ENCODE results near the gene AGPAT2.
A peak's percentile ranks its signal among the peaks of the same experiment; 100 is the strongest.

The AGPAT2 gene

DNA sequence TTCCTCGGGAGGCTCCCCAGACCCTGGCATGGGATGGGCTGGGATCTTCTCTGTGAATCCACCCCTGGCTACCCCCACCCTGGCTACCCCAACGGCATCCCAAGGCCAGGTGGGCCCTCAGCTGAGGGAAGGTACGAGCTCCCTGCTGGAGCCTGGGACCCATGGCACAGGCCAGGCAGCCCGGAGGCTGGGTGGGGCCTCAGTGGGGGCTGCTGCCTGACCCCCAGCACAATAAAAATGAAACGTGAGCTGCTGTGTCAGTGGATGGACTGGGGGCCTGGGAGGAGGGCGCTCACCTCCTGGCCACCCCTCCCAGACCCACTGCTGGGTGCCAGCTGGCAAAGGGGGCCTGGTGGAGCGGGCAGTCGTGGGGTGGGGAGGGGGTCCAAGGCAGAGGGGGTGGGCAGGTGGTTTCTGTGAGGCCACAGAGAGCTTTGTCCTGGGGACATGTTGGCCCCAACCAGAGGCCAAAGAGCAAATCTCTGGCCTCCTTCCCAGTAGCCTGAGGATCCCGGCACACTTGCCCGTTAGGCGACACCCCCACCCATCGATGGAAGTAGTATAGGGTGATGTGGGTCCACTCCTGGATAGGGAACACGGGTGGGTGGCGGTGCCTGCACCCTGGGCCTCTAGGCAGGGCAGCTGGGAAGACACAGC is 14.7 kb downstream of the AGPAT2 start:
- DNase-seq = no peak

DNA sequence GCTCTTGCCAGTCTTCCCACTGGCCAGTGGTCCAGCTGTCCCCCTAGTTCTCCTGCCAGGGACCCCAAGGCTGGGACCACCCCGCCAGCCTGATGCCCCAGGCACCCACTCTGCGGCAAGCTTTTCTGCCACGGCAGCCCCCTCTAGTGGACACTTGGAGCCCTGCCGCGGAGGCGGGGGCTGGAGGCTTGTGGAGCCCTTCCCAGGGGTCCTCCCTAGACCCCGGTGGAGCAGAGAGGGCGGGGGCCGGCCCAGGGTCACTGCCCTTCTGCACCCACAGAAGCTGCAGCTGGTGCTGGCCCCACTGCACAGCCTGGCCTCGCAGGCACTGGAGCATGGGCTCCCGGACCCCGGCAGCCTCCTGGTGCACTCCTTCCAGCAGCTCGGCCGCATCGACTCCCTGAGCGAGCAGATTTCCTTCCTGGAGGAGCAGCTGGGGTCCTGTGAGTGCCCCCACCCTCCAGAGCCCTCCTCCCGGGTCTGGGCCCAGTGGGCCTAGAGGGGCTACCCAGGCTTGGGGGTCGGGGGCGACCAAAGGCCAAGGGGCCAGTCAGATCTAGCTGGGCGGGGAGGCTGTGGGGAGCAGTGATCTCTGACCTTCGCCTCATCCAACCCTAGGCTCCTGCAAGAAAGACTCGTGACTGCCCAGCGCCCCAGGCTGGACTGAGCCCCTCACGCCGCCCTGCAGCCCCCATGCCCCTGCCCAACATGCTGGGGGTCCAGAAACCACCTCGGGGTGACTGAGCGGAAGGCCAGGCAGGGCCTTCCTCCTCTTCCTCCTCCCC is 15.4 kb downstream of the AGPAT2 start:
- DNase-seq = peak; percentile 50

GRCh38 chr9:136671254-136671614 is 16.0 kb downstream of the AGPAT2 start:
- DNase-seq = no peak

DNA sequence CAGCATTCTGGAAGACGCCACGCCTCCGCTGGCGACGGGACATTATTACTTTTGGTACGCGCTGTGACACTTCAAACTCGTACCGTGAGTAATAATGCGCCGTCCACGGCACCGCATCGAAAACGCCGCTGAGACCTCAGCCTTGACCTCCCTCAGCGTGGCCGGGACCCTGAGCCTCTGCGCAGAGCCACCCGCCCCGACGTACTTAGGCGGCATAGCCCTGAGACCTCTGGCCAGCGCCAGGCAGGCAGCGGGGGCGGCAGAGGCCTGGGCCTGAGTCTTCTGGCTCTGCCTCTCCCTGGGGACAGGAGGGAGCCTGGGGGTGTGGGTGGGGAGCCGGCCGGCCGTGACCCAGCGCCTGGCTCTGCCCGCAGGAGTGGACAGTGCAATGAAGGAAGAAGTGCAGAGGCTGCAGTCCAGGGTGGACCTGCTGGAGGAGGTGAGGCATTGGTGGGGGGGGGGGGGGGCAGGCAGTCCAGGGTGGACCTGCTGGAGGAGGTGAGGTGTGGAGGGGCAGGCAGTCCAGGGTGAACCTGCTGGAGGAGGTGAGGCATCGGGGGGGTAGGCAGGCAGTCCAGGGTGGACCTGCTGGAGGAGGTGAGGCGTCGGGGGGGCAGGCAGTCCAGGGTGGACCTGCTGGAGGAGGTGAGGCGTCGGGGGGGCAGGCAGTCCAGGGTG is 16.5 kb downstream of the AGPAT2 start:
- DNase-seq = no peak

DNA sequence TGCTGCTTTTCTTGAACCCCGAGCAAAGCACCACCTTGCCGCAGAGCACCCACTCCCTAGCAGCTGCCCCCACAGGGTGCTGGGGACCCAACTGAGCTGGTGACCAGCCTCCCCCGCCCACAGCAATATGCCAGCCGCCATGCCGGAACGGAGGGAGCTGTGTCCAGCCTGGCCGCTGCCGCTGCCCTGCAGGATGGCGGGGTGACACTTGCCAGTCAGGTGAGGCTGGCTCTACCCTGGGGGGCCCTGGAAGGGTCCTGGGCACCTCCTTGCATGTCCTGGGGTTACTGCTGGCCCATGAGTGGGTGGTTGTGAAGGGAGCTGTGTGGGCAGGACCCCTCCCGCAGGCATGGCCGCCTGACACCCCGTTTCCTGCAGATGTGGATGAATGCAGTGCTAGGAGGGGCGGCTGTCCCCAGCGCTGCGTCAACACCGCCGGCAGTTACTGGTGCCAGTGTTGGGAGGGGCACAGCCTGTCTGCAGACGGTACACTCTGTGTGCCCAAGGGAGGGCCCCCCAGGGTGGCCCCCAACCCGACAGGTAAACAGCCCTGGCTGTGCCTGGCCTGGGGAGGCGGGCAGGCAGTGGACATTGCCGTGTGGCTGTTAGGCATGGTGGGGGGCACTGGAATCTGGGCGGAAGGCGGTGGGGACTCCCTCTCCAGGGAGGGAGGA is 17.3 kb downstream of the AGPAT2 start:
- DNase-seq = no peak

DNA sequence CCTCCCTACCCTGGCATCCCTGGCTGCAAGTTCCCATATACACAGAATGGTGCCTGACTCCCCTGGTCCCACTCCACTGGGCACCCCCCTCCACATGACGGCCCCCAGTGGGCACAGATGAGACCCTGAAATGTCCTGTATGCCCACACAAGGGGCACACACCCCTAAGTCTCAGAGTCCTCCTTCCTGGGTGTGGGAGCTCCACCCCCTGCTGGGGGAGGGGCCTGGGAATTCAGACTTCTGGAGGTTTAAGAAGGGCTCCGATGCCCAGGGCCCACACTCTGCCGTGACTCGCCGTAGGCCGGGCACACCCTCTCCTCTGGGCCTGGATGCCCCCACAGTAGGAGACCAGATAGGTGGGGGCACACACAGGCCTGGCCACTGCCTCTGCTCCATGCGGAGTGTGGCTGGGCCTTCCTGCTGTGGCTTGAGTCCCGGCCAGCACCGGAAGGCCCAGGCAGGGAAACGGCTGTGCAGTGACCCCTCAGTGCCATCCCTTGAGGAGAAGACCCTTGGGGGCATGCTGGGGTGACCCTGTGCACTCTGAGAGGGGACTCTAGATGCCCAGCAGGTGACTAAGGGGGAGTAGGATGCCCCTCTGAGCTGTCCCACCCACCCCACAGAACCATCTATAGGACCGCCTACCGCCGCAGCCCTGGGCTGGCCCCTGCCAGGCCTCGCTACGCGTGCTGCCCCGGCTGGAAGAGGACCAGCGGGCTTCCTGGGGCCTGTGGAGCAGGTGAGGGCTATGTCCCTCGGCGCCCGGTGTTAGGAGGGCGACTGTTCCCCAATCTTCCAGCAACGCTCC is 18.1 kb downstream of the AGPAT2 start:
- DNase-seq = no peak

GRCh38 chr9:136667940-136668760 is 19.1 kb downstream of the AGPAT2 start:
- no peak for DNase-seq

DNA sequence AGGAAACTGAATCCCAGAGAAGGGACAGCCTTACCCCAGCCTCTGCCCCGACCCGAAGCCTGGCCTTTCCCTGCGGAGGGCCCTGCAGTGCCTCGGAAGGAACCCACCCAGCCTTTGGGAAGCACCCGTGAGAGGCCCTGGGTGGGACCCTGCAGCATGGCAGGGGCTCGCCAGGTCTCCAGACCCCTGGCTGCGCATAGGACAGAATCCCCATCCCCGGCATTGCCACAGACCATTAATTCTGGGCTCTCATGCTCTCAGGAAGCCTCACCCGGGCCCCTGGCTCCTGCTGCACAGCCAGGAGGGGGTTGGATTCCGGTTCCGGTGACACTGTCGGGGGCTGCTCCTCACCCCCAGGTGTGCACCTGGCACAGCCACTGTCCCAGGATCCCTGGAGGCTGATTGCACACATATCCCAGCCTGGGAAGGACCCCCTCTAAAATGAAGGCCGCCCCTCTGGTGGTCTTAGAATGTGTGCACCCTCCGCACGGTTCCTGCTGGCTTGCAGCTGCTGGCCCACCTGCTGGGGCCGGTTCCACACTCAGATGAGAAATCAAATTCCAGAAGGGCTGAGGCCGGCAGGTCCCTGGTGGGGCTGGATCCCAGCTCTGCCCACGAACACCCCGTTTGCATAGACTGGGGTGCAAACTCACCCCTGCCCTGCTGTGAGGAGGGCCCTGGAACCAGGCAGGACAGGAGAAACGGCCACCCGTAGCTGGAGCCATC is 19.9 kb downstream of the AGPAT2 start:
- no peak for DNase-seq

- no peak for DNase-seq
These were observed 20.7 kb downstream of the AGPAT2 start for GRCh38 chr9:136666372-136667213.

DNA sequence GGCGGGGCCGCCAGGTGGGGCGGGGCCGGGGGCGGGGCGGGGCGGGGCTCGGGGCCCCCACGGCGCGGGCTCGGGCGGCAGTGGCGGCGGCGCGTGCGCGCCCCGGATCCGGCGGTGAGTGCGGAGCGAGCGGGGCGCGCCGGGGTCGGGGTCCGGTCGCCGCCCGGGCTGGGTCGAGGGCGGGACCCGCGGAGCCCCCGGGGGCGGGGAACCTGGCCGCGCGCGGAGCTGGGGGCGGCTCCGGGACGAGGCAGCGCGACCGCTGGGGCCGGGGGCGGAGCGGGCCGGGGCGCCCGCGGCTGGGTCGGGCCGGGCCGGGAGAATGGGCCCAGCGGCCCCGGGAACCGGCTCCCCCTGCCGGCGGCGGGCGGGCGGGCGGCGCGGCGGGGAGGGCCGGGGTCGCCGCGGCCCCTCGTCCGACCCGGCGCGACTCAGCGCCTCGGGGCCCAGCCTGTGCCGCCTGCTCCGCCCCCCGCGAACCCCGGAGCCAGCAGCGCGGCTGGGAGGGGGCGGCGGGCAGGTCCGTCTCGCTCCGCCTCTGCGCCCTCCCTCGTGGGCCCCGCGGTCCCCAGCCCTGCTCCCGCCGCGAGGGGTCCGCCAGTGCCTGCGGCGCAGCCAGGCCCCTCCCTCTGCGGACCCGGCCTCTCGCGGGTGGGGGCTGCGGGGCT is 21.4 kb downstream of the AGPAT2 start:
- DNase-seq = no peak

DNA sequence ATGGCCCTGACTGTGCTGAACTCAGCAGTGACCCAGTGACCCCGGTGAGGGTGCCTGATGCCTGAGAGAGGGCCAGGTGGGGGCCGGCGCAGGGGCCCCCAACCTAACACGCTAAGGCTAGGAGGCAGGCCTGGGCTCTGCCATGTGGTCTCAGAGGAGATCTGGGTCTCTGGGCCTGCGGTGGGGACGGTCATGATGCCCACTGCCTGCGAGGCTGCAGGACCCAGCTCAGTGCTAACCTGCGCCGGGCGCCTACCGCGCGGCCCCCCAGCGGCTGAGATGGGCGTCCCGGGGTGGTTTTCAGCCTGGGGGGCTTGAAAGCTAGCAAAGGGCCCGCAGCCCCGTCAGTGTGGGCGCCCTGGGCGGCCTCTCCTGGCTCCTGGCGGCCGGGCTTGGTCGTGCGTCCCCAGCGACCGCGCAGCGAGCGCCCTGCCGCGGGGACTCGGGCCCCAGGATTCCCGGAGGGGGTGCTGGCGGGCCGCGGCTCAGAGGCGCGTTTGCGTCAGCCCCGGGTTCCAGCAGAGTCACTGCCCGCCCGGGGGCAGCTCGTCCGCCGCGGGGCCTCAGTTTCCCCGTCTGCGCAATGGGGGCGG is 22.1 kb downstream of the AGPAT2 start:
- peak; percentile 35 for DNase-seq

- DNase-seq = no peak
These were observed 23.0 kb downstream of the AGPAT2 start for GRCh38 chr9:136664000-136664915.

GRCh38 chr9:136662656-136663581 is 24.3 kb downstream of the AGPAT2 start, which contains the start of gene EGFL7:
Gene EGFL7, plus strand, starts transcription at chr9:136662916. Its CDS starts 5,367 bp downstream, at chr9:136668283.
- DNase-seq = no peak

DNA sequence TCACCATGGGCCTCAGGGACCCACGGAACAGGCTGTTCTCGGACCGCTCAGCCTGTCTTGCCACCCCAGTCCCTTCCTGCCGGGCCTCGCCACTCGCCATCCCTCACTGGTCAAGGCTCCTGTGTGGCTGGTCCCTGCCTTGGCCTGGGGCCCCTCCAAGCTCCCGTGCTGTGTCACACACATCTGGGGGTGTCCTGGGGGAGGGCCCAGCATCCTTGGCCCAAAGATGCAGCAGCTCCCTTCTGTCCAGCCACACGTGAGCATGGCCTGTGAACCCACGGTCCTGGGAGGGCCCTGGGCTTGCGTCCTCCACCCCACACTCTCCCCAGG is 25.0 kb downstream of the AGPAT2 start:
- no peak for DNase-seq

DNA sequence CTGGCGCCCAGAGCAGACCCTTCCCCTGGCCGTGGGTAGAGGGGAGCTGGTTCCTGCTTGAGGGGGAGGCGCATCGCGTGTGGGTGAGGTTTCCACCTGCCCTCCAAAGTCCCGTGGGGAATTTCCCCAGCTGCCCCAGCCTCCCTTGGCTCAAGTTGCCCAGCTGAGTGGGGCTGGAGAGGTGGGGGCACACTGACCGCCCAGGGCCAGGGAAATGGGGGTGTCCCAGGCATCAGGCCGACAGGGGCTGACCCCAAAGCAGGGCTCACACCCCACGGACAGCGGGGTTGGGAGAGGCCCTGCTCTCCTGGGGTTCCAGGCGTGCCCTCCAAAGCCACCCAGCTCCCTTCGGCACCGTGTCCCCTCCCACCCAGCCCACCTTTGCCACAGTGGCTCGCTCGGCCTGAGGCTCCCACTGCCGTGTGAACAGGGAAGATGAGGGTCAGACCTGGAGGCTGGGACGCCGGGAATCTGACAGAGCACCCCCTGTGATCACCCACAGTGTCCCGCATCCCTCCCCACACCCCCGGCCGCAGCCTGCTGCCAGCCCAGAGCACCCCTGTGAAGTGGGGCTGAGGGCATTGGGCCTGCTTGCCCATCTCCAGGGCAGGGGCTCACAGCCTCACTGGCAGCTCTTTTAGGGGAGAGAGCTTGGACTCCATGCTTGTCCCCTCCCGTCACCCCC is 25.5 kb downstream of the AGPAT2 start:
- DNase-seq = no peak

DNA sequence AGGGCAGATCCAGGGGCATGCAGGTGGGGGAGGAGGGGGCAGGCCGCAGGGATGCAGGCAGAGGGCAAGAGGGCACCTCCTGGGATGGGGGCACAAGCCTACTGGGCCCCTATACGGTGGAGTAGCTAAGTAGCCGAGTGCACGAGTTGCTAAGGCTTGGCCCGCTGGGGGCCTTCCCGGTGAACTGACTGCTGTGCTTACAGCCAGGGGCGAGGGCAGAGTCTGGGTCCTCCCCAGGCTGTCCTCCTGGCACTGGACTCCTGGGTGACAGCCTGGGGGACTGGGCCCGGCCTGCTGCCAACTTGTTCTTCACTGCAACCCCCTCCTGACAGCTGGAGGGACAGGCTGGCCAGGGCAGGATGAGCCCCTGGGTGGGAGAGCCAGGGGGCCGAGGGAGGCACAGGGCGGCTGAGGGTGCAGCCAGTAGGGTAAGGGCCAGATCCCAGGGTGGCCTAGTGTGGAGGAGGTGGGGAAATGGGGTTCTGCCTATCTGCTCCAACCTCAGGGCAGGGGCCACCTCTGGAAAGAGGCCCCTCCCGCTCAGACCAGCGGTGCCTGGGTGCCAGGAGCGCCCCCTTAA is 26.2 kb downstream of the AGPAT2 start:
- DNase-seq = no peak

Measured in activated CD8-positive, alpha-beta memory T cell treated with anti-CD3 and anti-CD28 coated beads, Interleukin-2, amount 50 U/mL, for 4 hours (primary cell).